ENCODE results near the gene NDUFS2. TPM values are rescaled to one million over a fixed set of nuclear protein-coding genes. Genes with fewer than 3 reads are reported as not detected.
A peak's percentile ranks its signal among the peaks of the same experiment; 100 is the strongest.

Gene NDUFS2
- total and polyA plus RNA-seq, 2 of the 8 experiments (the other 6 are each of a cell fraction or from before 2014, with no cell fraction given): 95.1 to 113 TPM

GRCh38 chr1:161196521-161197451 is 5.4 kb upstream of the NDUFS2 start:
- ChIA-PET CTCF (ENCODE audit: partially characterized antibody) (interaction anchor here (0.6 to 17.6 kb wide), 9 partner anchors 10 to 632 kb away, joined by 3 to 427 read pairs (median 4); partner anchors contain the start of genes APOA2, B4GALT3, FCER1G and TOMM40L), POLR2A (ENCODE audit: partially characterized antibody) (interaction anchor here (0.7 to 1.6 kb wide), 6 partner anchors 10 to 171 kb away, joined by 3 to 4 read pairs (median 3); partner anchors contain the start of genes CFAP126 and FCER1G)
- Histone ChIP-seq H3K4me3 (ENCODE audit: extremely low read depth in 1 of 4, insufficient read depth in 2 of 4, low read depth in 3 of 4, low read length in 4 of 4) (peak overlapping the region in 3 of 4 experiments; percentile 4 to 51 (median 12); a peak in 4 of 8 replicates), H4K8ac (ENCODE audit: extremely low read depth, insufficient read depth, low read length) (peak overlapping the region; percentile 73; the same call in 1 of the 2 replicates), H3K36me3 (ENCODE audit: control insufficient read depth in 2 of 4, insufficient read depth in 4 of 4, low read length in 3 of 4) (peaks cover under 1 to 5% (median 4%) of the 10 kb centered on the region in 4 experiments; a peak in 5 of 8 replicates), H2BK120ac (replicated peaks; ENCODE audit: low read depth, low read length) (no peak overlapping the region), H4K91ac (replicated peaks; ENCODE audit: insufficient read length, low read length) (peak overlapping the region; percentile 0), H2BK15ac (ENCODE audit: low read length) (peak overlapping the region; percentile 88; the same call in 1 of the 2 replicates), H3K9ac (replicated peaks in 1 of 4; ENCODE audit: extremely low read depth in 1 of 4, low read depth in 3 of 4, low read length in 3 of 4) (peak overlapping the region in 2 of 4 experiments; percentile 11 to 28; a peak in 1 of 7 replicates), H3K23ac (ENCODE audit: insufficient read length) (no peak overlapping the region), H2AK5ac (ENCODE audit: low read depth, low read length) (peak overlapping the region; percentile 54), H3K18ac (ENCODE audit: extremely low read depth, low read length) (peak overlapping the region; percentile 75; the same call in 1 of the 2 replicates), H4K5ac (ENCODE audit: insufficient read length, low read depth, low read length) (peak overlapping the region; percentile 33), H3K79me2 (ENCODE audit: control insufficient read depth in 1 of 2, insufficient read depth in 2 of 2, low read length in 2 of 2) (peaks cover 0 to 5% of the 10 kb centered on the region in 2 experiments; a peak in 1 of 4 replicates), H3K9me3 (ENCODE audit: insufficient read depth in 2 of 2, low read depth in 1 of 2, low read length in 1 of 2) (no peaks in the 10 kb centered on the region), H2BK5ac (ENCODE audit: low read depth, low read length) (peak overlapping the region; percentile 67), H3K79me1 (ENCODE audit: low read depth, low read length) (peaks cover 6% of the 10 kb centered on the region; the same call in 1 of the 2 replicates), H3K56ac (replicated peaks; ENCODE audit: insufficient read length, low read depth, low read length) (no peak overlapping the region), H3K4me1 (replicated peaks in 1 of 4; ENCODE audit: control insufficient read depth in 3 of 4, insufficient read depth in 4 of 4, low read length in 3 of 4) (peaks cover 21 to 52% (median 47%) of the 10 kb centered on the region in 4 experiments), H2BK12ac (ENCODE audit: low read depth, low read length) (peak overlapping the region; percentile 5; the same call in 1 of the 2 replicates), H3K23me2 (ENCODE audit: low read depth, low read length) (peaks cover 11% of the 10 kb centered on the region; the same call in 1 of the 2 replicates), H3K4ac (replicated peaks; ENCODE audit: insufficient read length, low read depth, low read length) (peak overlapping the region; percentile 34), H4K20me1 (replicated peaks in 1 of 2; ENCODE audit: control insufficient read depth in 1 of 2, insufficient read depth in 2 of 2, low read length in 2 of 2) (no peaks in the 10 kb centered on the region), H2BK20ac (ENCODE audit: low read length) (no peak overlapping the region), H3K14ac (ENCODE audit: insufficient read length) (no peak overlapping the region), H2AFZ (ENCODE audit: low read length) (no peak overlapping the region), H3K4me2 (ENCODE audit: insufficient read depth in 1 of 2, low read depth in 2 of 2, low read length in 2 of 2) (peak overlapping the region; percentile 67 to 80), H3K27ac (ENCODE audit: low read depth, low read length) (no peak overlapping the region; the same call in 1 of the 2 replicates), H3K27me3 (replicated peaks in 1 of 4; ENCODE audit: control insufficient read depth in 3 of 4, extremely low read depth in 1 of 4, insufficient read depth in 3 of 4, low read length in 3 of 4) (no peaks in the 10 kb centered on the region; a peak in 1 of 7 replicates)
- DNase-seq (ENCODE audit: low read depth in 1 of 2, low spot score in 2 of 2): no peak
- FAIRE-seq: no peak
- TF ChIP-seq YY1 (IDR thresholded peaks at IDR 0.05; ENCODE audit: low read depth, low read length) (0 out of 2 replicates have a peak, but pooled peaks have one; percentile 31), RBBP5 (IDR thresholded peaks at IDR 0.05; ENCODE audit: borderline replicate concordance, low read depth, low read length) (peak; percentile 57; the same call in 1 of the 2 replicates), ASH2L (IDR thresholded peaks at IDR 0.05; ENCODE audit: low read length) (peak; percentile 61), RFX5 (IDR thresholded peaks at IDR 0.05; ENCODE audit: borderline replicate concordance, low read depth, low read length) (no peak), TAF1 (IDR thresholded peaks at IDR 0.05; ENCODE audit: low read depth, low read length) (0 out of 2 replicates have a peak, but pooled peaks have one; percentile 39), SP1 (IDR thresholded peaks at IDR 0.05; ENCODE audit: low read depth, low read length) (no peak)
- 85% methylated on average over 27 of the region's 27 CpGs; no CpG with 5 or more reads in 1 of the 2 experiments for WGBS, 2 experiments (ENCODE audit: extremely low coverage in 1 of 2, insufficient coverage in 1 of 2, insufficient read length in 1 of 2, insufficient replicate concordance in 2 of 2, low coverage in 1 of 2, low lambda C conversion rate in 2 of 2, missing lambda C conversion rate in 1 of 2)

Measured in H1 (cell line).